ENCODE measurements around the gene DACT1.

Gene DACT1

GRCh38 chr14:58666737-58667136, 29.0 kb downstream of the DACT1 start:
- DNase-seq (ENCODE audit: low read depth) = no peak

- no peak for DNase-seq (ENCODE audit: low read depth)
Measured at GRCh38 chr14:58667900-58668299, 30.1 kb downstream of the DACT1 start.

- no peak for DNase-seq (ENCODE audit: low read depth)
Measured at GRCh38 chr14:58668848-58669480, 31.2 kb downstream of the DACT1 start.

- no peak for DNase-seq (ENCODE audit: low read depth)
Measured at GRCh38 chr14:58669556-58670200, 31.9 kb downstream of the DACT1 start.

GRCh38 chr14:58671024-58671423, 33.3 kb downstream of the DACT1 start:
- no peak for DNase-seq (ENCODE audit: low read depth)

- no peak for DNase-seq (ENCODE audit: low read depth)
Measured at GRCh38 chr14:58671436-58671835, 33.7 kb downstream of the DACT1 start.

- DNase-seq (ENCODE audit: low read depth) = no peak
Measured at GRCh38 chr14:58673722-58674121, 36.0 kb downstream of the DACT1 start.

GRCh38 chr14:58677001-58677400, 39.2 kb downstream of the DACT1 start:
- no peak for DNase-seq (ENCODE audit: low read depth)

GRCh38 chr14:58677517-58677916, 39.8 kb downstream of the DACT1 start:
- no peak for DNase-seq (ENCODE audit: low read depth)

- DNase-seq (ENCODE audit: low read depth) = no peak
Measured at GRCh38 chr14:58677996-58678395, 40.2 kb downstream of the DACT1 start.

- DNase-seq (ENCODE audit: low read depth) = no peak
Measured at GRCh38 chr14:58680698-58681097, 42.9 kb downstream of the DACT1 start.

GRCh38 chr14:58687232-58687795, 49.6 kb downstream of the DACT1 start:
- no peak for DNase-seq (ENCODE audit: low read depth)

GRCh38 chr14:58690801-58691516, 53.2 kb downstream of the DACT1 start:
- no peak for DNase-seq (ENCODE audit: low read depth)

GRCh38 chr14:58693048-58693447, 55.3 kb downstream of the DACT1 start:
- no peak for DNase-seq (ENCODE audit: low read depth)

GRCh38 chr14:58695514-58695913, 57.8 kb downstream of the DACT1 start:
- DNase-seq (ENCODE audit: low read depth) = no peak

- DNase-seq (ENCODE audit: low read depth) = no peak
Measured at GRCh38 chr14:58697266-58697929, 59.6 kb downstream of the DACT1 start.
